H1 (cell line): ENCODE measurements around the gene PTK6. TPM values are rescaled to one million over a fixed set of nuclear protein-coding genes. Genes with fewer than 3 reads are reported as not detected.

Experiments used
- CTCF ChIA-PET: fragments of 300-600 bp; sonication (Branson Sonifier 250); formaldehyde crosslinking; loops from one replicate; lab custom pipeline; 2021; ENCODE audit not compliant: partially characterized antibody; lab: Charles Lee
- POLR2A ChIA-PET: fragments of 300-600 bp; sonication (Branson Sonifier 250); formaldehyde crosslinking; loops from one replicate; lab custom pipeline; 2021; ENCODE audit warnings: inconsistent platforms; ENCODE audit not compliant: partially characterized antibody; lab: Charles Lee
- DNase-seq, 2 experiments: peaks; one replicate each; pipeline versions ENCODE4 v3.0.0 to v3.0.0-alpha.2; 2010 to 2022; ENCODE audit warnings: low spot score in 2 of 2, low read depth in 1 of 2, mixed read lengths in 1 of 2
- FAIRE-seq: peaks from 2 replicates; lab custom pipeline; 2011; peaks lifted over from hg19 to GRCh38; lab: Jason Lieb, UNC
- H2AFZ ChIP-seq: 2 replicates; pipeline ENCODE4 v1.8.1; 2012; ENCODE audit warnings: low read length, inconsistent platforms
- H2AK5ac ChIP-seq: 2 replicates; pipeline ENCODE4 v1.6.1; 2013; ENCODE audit warnings: low read depth, low read length
- H2BK120ac ChIP-seq: replicated peaks from 2 replicates; pipeline ENCODE3; 2013; ENCODE audit warnings: low read depth, low read length, inconsistent platforms
- H2BK12ac ChIP-seq: 2 replicates; pipeline ENCODE4 v1.6.1; 2013; ENCODE audit warnings: low read depth, low read length
- H2BK15ac ChIP-seq: 2 replicates; pipeline ENCODE4 v1.6.1; 2013; ENCODE audit warnings: low read length
- H2BK20ac ChIP-seq: 2 replicates; pipeline ENCODE4 v1.6.1; 2013; ENCODE audit warnings: low read length
- H2BK5ac ChIP-seq: 2 replicates; pipeline ENCODE4 v1.6.1; 2013; ENCODE audit warnings: low read depth, low read length
- H3K14ac ChIP-seq: 2 replicates; pipeline ENCODE4 v1.6.1; 2013; ENCODE audit warnings: inconsistent platforms; ENCODE audit not compliant: insufficient read length
- H3K18ac ChIP-seq: 2 replicates; pipeline ENCODE4 v1.6.1; 2013; ENCODE audit warnings: low read length; ENCODE audit errors: extremely low read depth
- H3K23ac ChIP-seq: 2 replicates; pipeline ENCODE4 v1.6.1; 2013; ENCODE audit warnings: inconsistent platforms; ENCODE audit not compliant: insufficient read length
- H3K23me2 ChIP-seq: 2 replicates; pipeline ENCODE4 v1.6.1; 2013; ENCODE audit warnings: low read depth, low read length
- H3K27ac ChIP-seq: 2 replicates; pipeline ENCODE4 v1.6.1; 2011; ENCODE audit warnings: low read depth, low read length, inconsistent platforms
- H3K27me3 ChIP-seq, 4 experiments: replicated peaks in 1 of 4; 1 replicate in 1 of 4; 2 replicates in 3 of 4; pipeline versions ENCODE4 v1.6.1 to v1.8.1; 2011 to 2013; ENCODE audit warnings: low read length in 3 of 4, mild to moderate bottlenecking in 3 of 4, inconsistent platforms in 2 of 4, mixed read lengths in 2 of 4, moderate library complexity in 1 of 4; ENCODE audit not compliant: control insufficient read depth in 3 of 4, insufficient read depth in 3 of 4; ENCODE audit errors: extremely low read depth in 1 of 4
- H3K36me3 ChIP-seq, 4 experiments: 2 replicates each; pipeline versions ENCODE4 v1.6.1 to v1.8.1; 2011 to 2013; ENCODE audit warnings: mild to moderate bottlenecking in 4 of 4, low read length in 3 of 4, moderate library complexity in 2 of 4, control low read depth in 1 of 4, inconsistent platforms in 1 of 4; ENCODE audit not compliant: insufficient read depth in 4 of 4, control insufficient read depth in 2 of 4
- H3K4ac ChIP-seq: replicated peaks from 2 replicates; pipeline ENCODE3; 2013; ENCODE audit warnings: low read length, low read depth, mixed read lengths, inconsistent platforms; ENCODE audit not compliant: insufficient read length
- H3K4me1 ChIP-seq, 4 experiments: replicated peaks in 1 of 4; 1 replicate in 1 of 4; 2 replicates in 3 of 4; pipeline versions ENCODE4 v1.6.1 to v1.8.1; 2011 to 2013; ENCODE audit warnings: low read length in 3 of 4, inconsistent platforms in 2 of 4, mixed read lengths in 1 of 4; ENCODE audit not compliant: insufficient read depth in 4 of 4, control insufficient read depth in 3 of 4
- H3K4me2 ChIP-seq, 2 experiments: 2 replicates each; pipeline versions ENCODE4 v1.6.1 to v1.8.1; 2011 to 2013; ENCODE audit warnings: low read depth in 2 of 2, low read length in 2 of 2, control low read depth in 1 of 2, inconsistent platforms in 1 of 2, mild to moderate bottlenecking in 1 of 2; ENCODE audit not compliant: insufficient read depth in 1 of 2
- H3K4me3 ChIP-seq, 4 experiments: fragments of 200-600, 300-600 bp in 1 of 4; sonication (generic), shearing (Covaris generic), sonication (Bioruptor Twin) in 1 of 4; 2 replicates each; pipeline versions ENCODE4 v1.5.1 to v1.8.1; 2011 to 2016; ENCODE audit warnings: low read length in 4 of 4, low read depth in 3 of 4, control low read depth in 2 of 4, inconsistent platforms in 2 of 4, mild to moderate bottlenecking in 2 of 4, mixed read lengths in 1 of 4, moderate library complexity in 1 of 4; ENCODE audit not compliant: insufficient read depth in 2 of 4; ENCODE audit errors: extremely low read depth in 1 of 4
- H3K56ac ChIP-seq: replicated peaks from 2 replicates; pipeline ENCODE3; 2013; ENCODE audit warnings: low read depth, mild to moderate bottlenecking, mixed read lengths, low read length, inconsistent platforms; ENCODE audit not compliant: insufficient read length
- H3K79me1 ChIP-seq: 2 replicates; pipeline ENCODE4 v1.6.1; 2013; ENCODE audit warnings: low read depth, low read length, control low read depth
- H3K79me2 ChIP-seq, 2 experiments: 2 replicates each; pipeline versions ENCODE4 v1.6.1 to v1.8.1; 2012 to 2013; ENCODE audit warnings: low read length in 2 of 2, mild to moderate bottlenecking in 2 of 2, inconsistent platforms in 1 of 2; ENCODE audit not compliant: insufficient read depth in 2 of 2, control insufficient read depth in 1 of 2
- H3K9ac ChIP-seq, 4 experiments: replicated peaks in 1 of 4; 1 replicate in 1 of 4; 2 replicates in 3 of 4; pipeline versions ENCODE4 v1.6.1 to v1.8.1; 2011 to 2013; ENCODE audit warnings: low read depth in 3 of 4, low read length in 3 of 4, control low read depth in 2 of 4, mild to moderate bottlenecking in 2 of 4, moderate library complexity in 2 of 4, inconsistent platforms in 1 of 4; ENCODE audit errors: extremely low read depth in 1 of 4
- H3K9me3 ChIP-seq, 2 experiments: 2 replicates each; pipeline versions ENCODE4 v1.6.1 to v1.8.1; 2012 to 2013; ENCODE audit warnings: mild to moderate bottlenecking in 2 of 2, moderate library complexity in 2 of 2, control low read depth in 1 of 2, inconsistent platforms in 1 of 2, low read depth in 1 of 2, low read length in 1 of 2, mixed read lengths in 1 of 2; ENCODE audit not compliant: insufficient read depth in 2 of 2
- H4K20me1 ChIP-seq, 2 experiments: replicated peaks in 1 of 2; 2 replicates each; pipeline versions ENCODE3 to v1.8.1; 2011 to 2013; ENCODE audit warnings: inconsistent platforms in 2 of 2, low read length in 2 of 2, mild to moderate bottlenecking in 1 of 2; ENCODE audit not compliant: insufficient read depth in 2 of 2, control insufficient read depth in 1 of 2
- H4K5ac ChIP-seq: 2 replicates; pipeline ENCODE4 v1.6.1; 2013; ENCODE audit warnings: low read length, low read depth, mixed read lengths, inconsistent platforms; ENCODE audit not compliant: insufficient read length
- H4K8ac ChIP-seq: 2 replicates; pipeline ENCODE4 v1.8.0; 2013; ENCODE audit warnings: mild to moderate bottlenecking, moderate library complexity, low read length, inconsistent platforms; ENCODE audit not compliant: insufficient read depth; ENCODE audit errors: extremely low read depth
- H4K91ac ChIP-seq: replicated peaks from 2 replicates; pipeline ENCODE3; 2013; ENCODE audit warnings: low read length, mixed read lengths, inconsistent platforms; ENCODE audit not compliant: insufficient read length
- CBX5 ChIP-seq: fragments of 300-800, 300-1000 bp; sonication (generic); IDR thresholded peaks from 2 replicates; pipeline ENCODE4 v1.7.1; 2016; ENCODE audit warnings: antibody characterized with exemption, low read length, low read depth
- HDAC2 ChIP-seq, 2 experiments: fragments of 300-600 bp in 1 of 2; sonication (generic) in 1 of 2; IDR thresholded peaks; 2 replicates each; pipeline ENCODE4 v1.6.1; 2011 to 2012; ENCODE audit warnings: low read depth in 2 of 2, low read length in 2 of 2, mild to moderate bottlenecking in 2 of 2, moderate library complexity in 2 of 2, borderline replicate concordance in 1 of 2, inconsistent platforms in 1 of 2
- KDM5A ChIP-seq: fragments of 200-600 bp; IDR thresholded peaks from 2 replicates; pipeline ENCODE4 v1.7.1; 2012; ENCODE audit warnings: mild to moderate bottlenecking, low read length, inconsistent platforms, mixed read lengths
- MAX ChIP-seq: IDR thresholded peaks from 2 replicates; pipeline ENCODE4 v1.6.1; 2012; ENCODE audit warnings: inconsistent platforms
- RBBP5 ChIP-seq: IDR thresholded peaks from 2 replicates; pipeline ENCODE4 v1.7.1; 2012; ENCODE audit warnings: low read depth, mild to moderate bottlenecking, inconsistent platforms, low read length, moderate library complexity, borderline replicate concordance
- RFX5 ChIP-seq: IDR thresholded peaks from 2 replicates; pipeline ENCODE4 v1.6.1; 2011; ENCODE audit warnings: low read depth, low read length, improper control_type of control experiment, borderline replicate concordance
- RNF2 ChIP-seq: fragments of 200-900, 300-1000 bp; sonication (generic); IDR thresholded peaks from 2 replicates; pipeline ENCODE4 v1.7.1; 2016; ENCODE audit warnings: borderline replicate concordance, low read depth, mild to moderate bottlenecking, antibody characterized with exemption, low read length; ENCODE audit not compliant: poor library complexity, severe bottlenecking; ENCODE audit errors: missing control alignments
- RXRA ChIP-seq: IDR thresholded peaks from 2 replicates; pipeline ENCODE4 v1.6.1; 2011; ENCODE audit warnings: low read depth, mild to moderate bottlenecking, low read length, moderate library complexity; ENCODE audit not compliant: insufficient read depth
- SIRT6 ChIP-seq: IDR thresholded peaks from one replicate; pipeline ENCODE4 v1.7.1; 2012; ENCODE audit warnings: low read length, inconsistent platforms
- SIX5 ChIP-seq: IDR thresholded peaks from 2 replicates; pipeline ENCODE4 v1.6.1; 2011; ENCODE audit warnings: mild to moderate bottlenecking, low read depth, low read length
- SP2 ChIP-seq: IDR thresholded peaks from 2 replicates; pipeline ENCODE4 v1.6.1; 2012; ENCODE audit warnings: mild to moderate bottlenecking, low read length, inconsistent platforms
- SRF ChIP-seq: IDR thresholded peaks from 2 replicates; pipeline ENCODE4 v1.6.1; 2011; ENCODE audit warnings: mild to moderate bottlenecking, low read depth, low read length, moderate library complexity
- TAF1 ChIP-seq: IDR thresholded peaks from 2 replicates; pipeline ENCODE4 v1.6.1; 2011; ENCODE audit warnings: mild to moderate bottlenecking, low read depth, low read length
- YY1 ChIP-seq: IDR thresholded peaks from 2 replicates; pipeline ENCODE4 v1.6.1; 2011; ENCODE audit warnings: low read depth, mild to moderate bottlenecking, low read length
- WGBS, 2 experiments: shearing (Covaris generic) in 1 of 2; methylation state at CpG; one replicate each; pipeline versions ENCODE4 v1.1.6 to v1.1.7; 2013 to 2015; ENCODE audit warnings: low lambda C conversion rate in 2 of 2, mixed read lengths in 2 of 2, inconsistent platforms in 1 of 2, low coverage in 1 of 2, missing lambda C conversion rate in 1 of 2; ENCODE audit not compliant: insufficient replicate concordance in 2 of 2, insufficient coverage in 1 of 2, insufficient read length in 1 of 2; ENCODE audit errors: extremely low coverage in 1 of 2, missing lambda C conversion rate in 1 of 2; 5-methylcytosine and 5-hydroxymethylcytosine counted together
- polyA plus RNA-seq, 7 experiments: library from polyadenylated mRNA; depleted of rRNA in 3 of 7; stranded (reverse) in 5 of 7; unstranded in 2 of 7; fragments of >200 nt in 5 of 7; fragments of 200-250 nt in 2 of 7; gene quantifications; 1 replicate in 5 of 7; 2 replicates in 1 of 7; 4 replicates in 1 of 7; pipeline versions ENCODE4 v1.2.1 to v1.2.3, GENCODE V29; 2011 to 2013; ENCODE audit warnings: missing spikeins in 2 of 7, mixed read lengths in 2 of 7
- total RNA-seq: library from RNA; stranded (reverse); fragmentation: NEBNext Ultra II Directional; extraction: Animal tissue kit (Norgen Biotek cat#: 25700); gene quantifications from 2 replicates; pipeline ENCODE4 v1.2.1, GENCODE V29; 2021

Gene PTK6
- total and polyA plus RNA-seq, 2 of the 8 experiments (the other 6 are each of a cell fraction or from before 2014, with no cell fraction given): 0.12 to 0.19 TPM

GRCh38 chr20:63543131-63543530 is 6.0 kb upstream of the PTK6 start:
- peaks cover 0 to 9% (median 6%) of the 10 kb centered on the region in 4 experiments; a peak in 5 of 7 replicates for H3K4me1 ChIP-seq
- no peak overlapping the region for H2BK12ac ChIP-seq
- no peak overlapping the region for H2AK5ac ChIP-seq
- no peaks in the 10 kb centered on the region for H4K20me1 ChIP-seq
- no peak overlapping the region for H2BK20ac ChIP-seq
- H3K56ac ChIP-seq: no peak overlapping the region
- no peak overlapping the region for H3K9ac ChIP-seq
- H4K91ac ChIP-seq: no peak overlapping the region
- H4K8ac ChIP-seq: no peak overlapping the region
- no peak overlapping the region for H2AFZ ChIP-seq
- H2BK5ac ChIP-seq: no peak overlapping the region
- DNase-seq (no peak), FAIRE-seq (no peak)
- H3K27ac ChIP-seq: no peak overlapping the region
- no peaks in the 10 kb centered on the region for H3K79me1 ChIP-seq
- H3K4me2 ChIP-seq: no peak overlapping the region
- H3K36me3 ChIP-seq: no peaks in the 10 kb centered on the region
- no peak overlapping the region for H3K4ac ChIP-seq
- H3K18ac ChIP-seq: no peak overlapping the region
- H3K27me3 ChIP-seq: no peaks in the 10 kb centered on the region
- H3K9me3 ChIP-seq: no peaks in the 10 kb centered on the region
- ChIA-PET POLR2A (interaction anchor here (1.2 to 2.3 kb wide), 2 partner anchors 9 kb away, joined by 3 to 7 read pairs; no protein-coding TSS in a partner anchor), CTCF (interaction anchor here (0.8 to 1.4 kb wide), 5 partner anchors 9 to 102 kb away, joined by 3 to 4 read pairs (median 3); no protein-coding TSS in a partner anchor)
- no peak overlapping the region for H2BK120ac ChIP-seq
- no peak overlapping the region for H3K23ac ChIP-seq
- H3K23me2 ChIP-seq: no peaks in the 10 kb centered on the region
- H3K79me2 ChIP-seq: no peaks in the 10 kb centered on the region
- H2BK15ac ChIP-seq: no peak overlapping the region
- WGBS, 2 experiments: 89% methylated on average over 10 of the region's 10 CpGs; no CpG with 5 or more reads in 1 of the 2 experiments
- no peak overlapping the region for H3K4me3 ChIP-seq
- H4K5ac ChIP-seq: no peak overlapping the region
- H3K14ac ChIP-seq: no peak overlapping the region
- TF ChIP-seq RNF2 (no peak), RXRA (no peak), MAX (no peak), SRF (no peak), SP2 (no peak), CBX5 (no peak), SIRT6 (no peak), YY1 (no peak), RBBP5 (no peak), HDAC2 (IDR thresholded peaks at IDR 0.05; ENCODE audit: borderline replicate concordance in 1 of 2, low read depth in 2 of 2, low read length in 2 of 2) (no peak), SIX5 (no peak), TAF1 (no peak), RFX5 (no peak), KDM5A (no peak)
